Fibroblast of skin of abdomen (primary cell): ENCODE measurements around the gene EPN3. TPM values are rescaled to one million over a fixed set of nuclear protein-coding genes. Genes with fewer than 3 reads are reported as not detected.

Experiments used
- DNase-seq: peaks from one replicate; pipeline ENCODE4 v3.0.0-alpha.2; 2013
- polyA plus RNA-seq, 2 experiments: library from polyadenylated mRNA; unstranded; fragments of 120-200 nt; gene quantifications; one replicate each; pipeline ENCODE4 v1.2.1, GENCODE V29; 2013; ENCODE audit not compliant: insufficient read length in 2 of 2

The EPN3 gene
- 0.40 TPM for polyA plus RNA-seq (2013, experiment 1 of 2; ENCODE audit: insufficient read length)
- polyA plus RNA-seq (2013, experiment 2 of 2; ENCODE audit: insufficient read length): 0.37 TPM

DNA sequence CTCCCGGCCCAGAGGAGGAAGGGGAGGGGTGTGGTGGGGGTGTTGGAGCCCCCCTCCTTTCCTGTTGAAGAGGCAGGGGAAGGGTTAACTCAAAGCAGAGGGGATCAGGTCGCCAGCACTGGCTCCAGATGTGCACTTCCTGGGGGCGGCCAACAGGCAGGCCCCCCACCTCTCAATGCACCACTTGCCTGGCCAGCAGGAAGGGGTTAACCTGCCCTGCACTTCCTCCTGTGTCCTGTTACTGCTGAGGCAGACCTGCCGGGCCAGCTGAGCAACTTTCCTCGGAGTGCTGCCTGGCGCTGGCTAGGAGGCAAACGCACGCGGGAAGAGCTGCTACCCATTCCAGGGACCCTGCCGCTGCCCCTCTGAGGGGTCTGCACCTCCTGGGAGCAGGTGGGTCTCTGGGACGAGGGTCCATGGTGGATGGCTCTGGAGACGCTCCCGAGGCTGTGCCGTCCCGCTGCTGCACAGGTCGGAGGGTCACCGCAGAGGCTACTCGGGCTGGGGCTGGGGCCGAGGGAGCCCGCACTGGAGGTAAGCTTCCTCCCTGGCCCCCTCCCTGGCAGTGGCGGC, at the start of gene EPN3:
Gene EPN3, plus strand, starts transcription at position 284 of the 573 bp plus-strand sequence. CDS start 3,822 bp downstream, outside the sequence.
- no peak for DNase-seq

DNA sequence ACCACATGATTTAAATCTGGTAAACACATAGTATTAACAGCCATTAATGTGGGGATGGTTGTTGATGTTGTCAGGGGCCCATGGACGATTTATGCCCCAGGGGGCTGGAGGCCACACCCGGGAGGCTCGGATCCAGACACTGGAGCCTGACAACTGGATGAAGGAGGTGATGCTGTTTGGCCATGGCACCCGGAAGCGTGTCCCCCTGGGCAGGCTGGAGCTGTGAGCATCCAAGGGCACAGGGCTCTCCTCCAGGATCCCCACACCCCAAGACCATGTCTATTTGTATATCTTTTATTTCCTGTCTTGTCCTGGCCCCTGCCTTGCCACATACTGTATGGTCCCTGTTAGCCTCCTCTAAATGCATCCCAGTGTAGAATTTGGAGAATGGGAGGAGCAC, 49.3 kb upstream of the EPN3 start:
- DNase-seq: no peak

DNA sequence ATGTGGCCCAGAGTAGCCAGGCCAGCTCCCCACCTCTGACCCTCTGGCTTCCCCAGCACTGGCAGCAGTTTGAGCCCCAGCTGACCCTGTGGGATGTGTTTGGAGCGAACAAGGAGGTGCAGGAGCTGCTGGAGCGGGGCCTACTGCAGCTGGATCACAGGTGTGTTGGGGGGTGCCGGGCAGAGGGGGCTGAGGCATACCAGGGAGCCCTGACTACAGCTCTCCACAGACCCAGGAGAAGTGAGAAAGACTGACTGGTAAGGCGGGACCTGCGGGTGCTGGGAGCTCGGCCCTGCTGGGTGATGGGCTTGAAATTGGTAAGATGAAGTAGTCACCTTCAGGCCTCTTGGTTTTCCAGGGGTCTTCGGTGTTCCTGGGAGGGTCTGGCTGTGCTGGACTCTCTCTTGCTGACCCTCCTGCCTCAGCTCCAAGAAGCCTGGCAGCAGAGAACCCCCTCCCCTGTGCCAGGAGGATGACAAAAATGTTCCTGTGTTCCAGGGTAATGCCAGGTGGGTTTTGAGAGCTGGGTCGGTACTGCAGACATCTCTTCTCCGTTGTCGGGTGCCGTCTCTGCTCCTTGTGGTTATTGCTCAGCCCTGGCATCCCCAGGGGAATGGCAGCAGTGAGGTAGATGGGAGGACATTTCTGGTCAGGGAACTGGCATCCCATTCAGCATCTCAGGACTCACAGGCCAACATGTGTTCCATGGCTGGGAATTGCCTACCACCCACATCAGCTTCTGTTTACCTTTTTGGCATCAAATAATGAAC, 48.0 kb upstream of the EPN3 start:
- no peak for DNase-seq

DNA sequence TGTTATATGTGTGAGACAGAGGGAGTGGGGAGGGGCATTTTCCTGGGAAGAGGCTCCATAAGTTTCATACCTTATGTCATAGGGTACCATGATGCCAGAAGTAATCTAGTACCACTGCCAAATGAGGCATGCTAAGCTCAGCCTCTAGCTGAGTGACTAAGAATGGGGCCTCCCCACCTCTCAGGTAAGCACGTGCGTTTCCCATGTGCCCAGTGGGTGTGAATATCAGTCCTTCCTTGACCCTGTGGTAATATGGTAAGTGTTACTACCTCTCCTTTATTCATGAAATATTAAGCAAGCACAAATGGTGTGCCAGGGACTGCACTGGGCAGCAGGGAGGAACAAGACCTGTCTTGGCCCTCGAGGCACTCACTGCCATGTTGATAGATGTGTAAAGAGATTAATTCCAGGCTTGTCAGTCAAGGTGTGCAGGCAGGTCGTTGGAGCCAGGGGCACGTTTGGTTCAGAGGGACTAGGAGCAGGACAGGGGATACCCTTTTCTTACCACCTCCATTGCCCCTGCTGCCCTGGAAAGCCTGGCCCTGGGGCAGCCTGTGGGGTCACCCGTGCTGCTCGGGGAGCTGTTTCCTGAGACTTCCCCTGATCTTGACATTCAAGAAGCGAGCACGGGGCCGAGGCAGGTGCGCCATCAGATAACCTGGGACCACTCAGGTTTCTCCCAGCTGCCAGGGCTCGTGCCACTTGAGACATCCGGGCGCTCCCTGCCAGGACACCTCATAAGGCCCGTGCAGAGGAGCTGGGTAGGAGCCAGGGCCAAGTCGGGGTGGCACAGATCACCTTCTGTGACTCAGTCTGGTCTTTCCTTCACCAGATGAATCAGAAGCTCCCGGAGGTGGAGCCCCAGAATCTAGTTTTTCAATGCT, 45.1 kb upstream of the EPN3 start:
- DNase-seq: no peak

DNA sequence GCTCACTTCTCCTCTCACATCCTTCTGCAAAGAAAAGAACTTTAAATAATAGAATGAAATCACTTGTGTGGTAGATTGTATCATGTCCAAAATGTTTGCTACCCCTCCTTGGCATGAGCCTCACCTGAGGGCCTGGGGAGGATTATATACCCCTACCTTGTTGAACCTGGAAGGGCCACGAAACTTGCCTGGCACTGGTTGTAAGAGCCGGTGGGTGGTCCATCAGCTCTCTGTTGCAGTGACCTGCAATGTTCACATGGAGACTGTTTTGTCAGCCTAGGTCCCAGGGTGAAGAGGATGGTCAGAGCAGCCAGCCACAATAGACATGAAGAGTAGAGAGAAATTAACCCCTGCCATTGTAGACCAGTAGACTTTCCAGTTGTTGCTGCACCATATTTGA, 43.7 kb upstream of the EPN3 start:
- DNase-seq: no peak

DNA sequence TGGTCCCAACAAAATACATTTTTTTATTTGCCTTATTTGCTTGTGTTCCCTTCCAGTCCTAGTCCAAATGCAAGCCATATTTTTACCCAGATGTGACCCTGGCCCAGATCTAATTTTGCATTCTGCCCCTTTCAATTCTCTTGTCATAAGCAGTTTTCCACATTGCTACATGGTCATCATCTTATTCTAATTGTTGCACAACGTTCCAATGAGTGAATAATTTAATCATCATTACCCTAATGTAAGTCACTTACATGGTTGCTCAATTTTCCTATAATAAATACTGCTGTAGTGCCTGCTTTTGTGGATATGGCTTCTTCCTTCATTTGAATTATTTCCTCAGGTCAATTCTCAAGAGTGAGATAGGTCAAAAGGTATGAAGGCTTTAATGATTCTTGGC, 41.0 kb upstream of the EPN3 start:
- DNase-seq: no peak

DNA sequence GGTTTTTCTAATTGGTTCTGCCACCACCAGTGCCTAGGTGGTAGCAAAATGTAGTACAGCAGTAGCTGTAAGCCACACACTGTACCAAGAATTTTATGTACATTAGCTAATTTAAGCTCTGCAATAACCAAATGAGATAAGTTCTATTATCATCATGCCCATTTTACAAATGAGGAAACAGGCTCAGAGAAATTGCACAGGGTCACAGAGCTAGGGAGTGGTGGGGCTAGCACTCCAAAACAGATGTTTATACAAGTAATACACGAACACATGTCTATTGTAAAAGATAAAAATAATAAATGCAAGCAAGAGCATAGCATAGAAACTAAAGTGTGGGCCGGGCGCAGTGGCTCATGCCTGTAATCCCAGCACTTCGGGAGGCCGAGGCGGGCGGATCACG, 40.3 kb upstream of the EPN3 start:
- no peak for DNase-seq

DNA sequence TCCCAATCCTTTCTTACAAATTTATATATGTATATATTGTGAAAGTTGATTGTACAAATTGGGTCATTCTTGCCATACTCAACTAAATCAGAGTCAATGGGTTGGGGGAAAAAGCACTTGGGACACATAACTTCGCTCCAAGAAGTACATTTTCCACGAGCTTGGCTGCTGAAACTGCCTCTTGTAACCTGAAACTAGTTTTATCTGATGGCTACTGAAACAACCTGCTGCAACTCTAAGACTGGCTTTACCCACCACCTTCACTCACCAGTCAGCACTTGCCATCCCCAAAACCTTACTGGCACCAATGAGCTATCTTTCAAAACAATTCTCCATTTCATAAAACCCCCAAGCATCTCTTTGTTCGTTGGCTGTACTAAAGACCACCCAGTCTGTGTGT, 38.8 kb upstream of the EPN3 start:
- no peak for DNase-seq

DNA sequence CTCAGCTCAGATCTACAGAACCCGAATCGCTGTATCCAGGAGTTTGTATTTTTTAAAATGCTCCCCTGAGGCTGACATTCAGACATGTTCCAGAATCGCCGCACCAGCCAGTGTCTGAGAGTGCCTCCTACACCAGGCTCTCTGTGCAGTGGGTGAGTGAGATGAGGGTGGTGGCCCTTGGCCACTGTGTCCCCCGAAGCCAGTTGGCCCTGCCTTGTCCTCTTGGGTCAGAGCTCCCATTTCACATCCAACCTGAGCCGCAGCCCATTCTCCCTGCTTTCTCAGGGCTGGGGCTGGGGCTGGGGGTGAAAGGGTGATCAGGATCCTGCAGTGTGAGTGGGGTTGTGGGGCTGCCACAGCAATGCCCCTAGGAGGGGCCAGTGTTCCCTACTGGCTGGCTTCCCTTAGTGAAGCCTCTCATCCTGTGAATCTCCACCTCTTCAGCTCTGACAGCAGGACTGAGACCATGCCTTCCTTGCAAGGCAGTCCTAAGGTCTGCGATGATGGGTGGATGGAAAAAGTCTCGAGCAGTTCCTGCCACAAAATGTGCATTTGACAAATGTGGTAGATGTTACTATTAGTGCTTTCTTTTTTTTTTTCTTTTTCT, 37.2 kb upstream of the EPN3 start:
- DNase-seq: no peak

DNA sequence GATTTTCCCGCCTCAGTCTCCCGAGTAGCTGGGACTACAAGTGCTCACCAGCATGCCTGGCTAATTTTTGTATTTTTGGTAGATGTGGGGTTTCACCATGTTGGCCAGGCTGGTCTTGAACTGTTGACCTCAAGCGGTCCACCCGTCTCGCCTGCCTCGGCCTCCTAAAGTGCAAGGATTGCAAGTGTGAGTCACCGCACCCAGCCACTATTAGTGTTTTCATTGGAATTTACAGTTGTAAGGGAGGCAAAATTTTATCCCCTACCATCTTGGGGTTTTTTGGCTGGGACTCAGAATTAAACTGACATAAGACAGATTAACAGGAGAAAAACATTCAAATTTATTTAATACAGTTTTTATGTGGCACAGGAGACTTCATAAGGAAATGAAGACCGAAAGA, 36.6 kb upstream of the EPN3 start:
- peak; percentile 61 for DNase-seq

DNA sequence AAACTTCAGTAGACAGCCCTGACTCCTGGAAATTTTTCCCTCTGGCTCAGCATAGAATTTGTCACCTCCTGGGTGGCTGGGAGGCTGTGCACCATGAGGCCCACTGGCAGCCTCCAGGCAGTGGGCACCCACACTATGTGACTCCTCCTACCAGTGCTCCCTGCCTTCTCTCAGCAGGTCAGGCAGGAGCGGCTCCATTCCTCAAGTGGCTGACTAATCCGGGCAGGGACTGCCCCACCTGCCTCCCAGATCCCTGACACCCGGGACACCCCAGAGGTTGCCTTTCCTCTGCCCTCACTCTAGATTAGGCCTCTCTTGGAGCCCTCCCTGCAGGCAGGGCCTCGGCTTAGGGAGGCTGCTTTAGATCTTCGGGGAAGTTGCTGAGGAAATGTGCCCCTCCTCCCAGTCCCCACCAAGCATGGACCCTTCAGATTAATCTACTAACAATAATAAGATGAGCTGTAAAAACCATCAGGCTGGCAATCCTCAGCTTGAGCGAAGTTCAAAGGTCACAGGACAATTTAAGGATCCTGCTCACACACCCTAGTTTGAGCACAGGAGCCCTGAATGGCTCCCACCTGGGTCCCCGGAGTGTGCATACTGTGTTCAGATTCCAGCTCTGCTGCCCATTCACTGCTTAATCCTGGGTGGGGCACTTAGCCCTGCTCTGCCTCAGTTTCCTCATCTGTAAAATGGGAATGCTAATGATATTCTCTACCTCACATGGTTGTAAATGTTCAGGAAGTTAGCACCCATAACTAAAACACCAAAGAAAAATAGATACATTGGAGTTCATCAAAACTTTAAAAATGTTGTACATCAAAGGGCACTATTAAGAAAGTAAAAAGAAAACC, 34.3 kb upstream of the EPN3 start:
- DNase-seq: no peak

DNA sequence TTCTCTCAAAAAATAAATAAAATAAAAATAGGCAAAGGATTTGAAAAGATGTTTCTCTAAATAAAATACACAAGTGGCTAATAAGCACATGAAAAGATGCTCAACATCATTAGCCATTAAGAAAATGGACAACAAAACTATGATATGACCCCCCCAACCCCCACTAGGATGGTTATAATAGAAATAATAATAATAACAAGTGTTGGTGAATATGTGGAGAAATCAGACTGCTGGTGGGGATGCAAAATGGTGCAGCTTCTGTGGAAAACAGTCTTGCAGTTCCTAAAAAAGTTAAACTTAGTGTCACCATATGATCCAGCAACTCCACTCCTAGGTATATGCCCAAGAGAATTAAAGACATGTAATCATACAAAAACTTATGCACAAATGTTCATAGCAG, 33.3 kb upstream of the EPN3 start:
- DNase-seq: no peak

DNA sequence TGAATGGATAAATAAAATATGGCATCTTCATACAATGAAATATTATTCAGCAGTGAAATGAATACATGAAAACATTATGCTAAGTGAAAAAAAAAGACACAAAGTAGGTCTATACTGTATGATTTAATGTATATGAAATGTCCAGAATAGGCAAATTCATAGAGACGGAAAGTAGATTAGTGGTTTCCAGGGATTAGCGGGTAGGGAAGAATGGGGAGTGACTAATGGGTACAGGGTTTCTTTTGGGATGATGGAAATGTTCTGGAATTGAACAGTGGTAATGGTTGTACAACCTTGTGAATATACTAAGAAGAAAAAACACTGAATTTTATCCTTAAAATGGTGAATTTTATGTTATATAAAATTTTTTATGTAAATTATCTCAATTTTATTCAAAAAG, 32.8 kb upstream of the EPN3 start:
- DNase-seq: peak; percentile 68

DNA sequence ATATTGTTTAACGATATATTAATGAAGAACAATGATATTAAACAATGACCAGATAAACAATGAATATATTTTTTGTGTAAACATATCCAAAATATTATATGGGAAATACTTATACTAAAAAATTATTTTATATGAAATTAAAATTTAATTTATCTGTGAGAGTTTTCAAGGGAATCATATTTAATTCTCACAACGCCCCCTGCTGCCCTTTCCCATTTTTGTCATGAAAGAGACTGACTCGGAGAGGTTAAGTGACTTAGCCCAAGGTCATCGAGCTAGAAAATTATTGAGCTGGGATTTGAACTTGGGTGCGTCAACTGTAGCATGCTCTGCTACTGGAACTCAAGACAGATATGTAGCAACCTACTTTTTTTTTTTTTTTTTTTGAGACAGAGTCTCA, 31.5 kb upstream of the EPN3 start:
- no peak for DNase-seq

DNA sequence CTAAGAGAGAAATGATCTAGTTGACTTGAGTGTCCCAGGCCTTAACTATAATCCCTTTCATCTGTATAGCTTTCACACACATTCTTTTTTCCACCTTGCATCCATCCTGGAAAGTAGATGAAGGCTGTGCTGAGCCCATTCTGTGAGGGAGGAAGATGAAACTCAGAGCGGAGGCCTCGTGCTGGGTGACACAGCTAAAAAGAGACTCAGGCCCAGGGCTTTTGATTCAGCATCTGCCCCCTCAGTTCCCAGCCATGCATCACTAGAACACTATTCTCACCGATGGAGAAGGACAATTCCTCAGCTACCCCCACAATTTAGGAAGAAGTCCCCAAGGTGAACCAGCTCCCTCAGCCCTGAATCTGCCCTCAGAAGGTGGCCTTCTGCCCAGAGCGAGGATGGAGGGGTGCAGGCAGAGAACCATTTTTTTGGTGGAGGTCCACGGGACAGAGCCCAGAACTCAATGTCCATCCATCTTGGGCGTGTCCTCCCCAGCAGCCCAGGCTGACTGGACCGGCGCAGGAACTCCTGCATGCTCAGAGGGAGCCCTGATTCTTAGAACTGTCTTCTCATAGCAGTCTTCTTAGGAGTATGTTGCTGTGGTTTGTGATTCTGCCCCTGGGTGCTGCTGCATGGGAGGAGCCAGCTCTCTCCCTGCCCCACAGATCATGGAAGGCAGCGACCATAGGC, 30.1 kb upstream of the EPN3 start:
- DNase-seq: no peak

DNA sequence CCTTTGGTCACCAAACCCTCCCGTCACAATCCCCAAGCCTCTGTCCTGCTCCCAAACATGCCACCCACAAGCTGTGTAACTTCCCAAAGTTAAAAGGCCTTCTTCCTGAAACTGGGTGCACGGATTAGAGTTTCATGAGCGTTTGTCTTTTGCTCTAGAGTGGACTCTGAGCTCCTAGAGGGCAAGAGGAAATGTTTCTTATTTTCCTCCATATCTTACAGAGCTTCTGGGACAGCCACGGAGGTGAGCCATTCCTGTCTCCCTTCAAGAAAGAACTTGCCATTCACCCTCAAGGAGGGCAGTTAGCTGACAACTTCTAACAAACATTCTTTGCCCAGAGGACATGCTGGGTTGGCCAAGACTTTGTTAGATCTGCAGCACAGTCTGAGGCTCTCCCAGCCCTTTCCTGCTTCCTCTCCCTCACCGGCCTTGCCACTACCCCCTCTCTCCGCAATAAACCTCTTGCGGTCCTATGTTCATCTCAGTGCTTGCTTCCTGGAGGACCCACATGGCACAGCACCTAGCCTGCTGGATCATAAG, 26.9 kb upstream of the EPN3 start:
- no peak for DNase-seq

DNA sequence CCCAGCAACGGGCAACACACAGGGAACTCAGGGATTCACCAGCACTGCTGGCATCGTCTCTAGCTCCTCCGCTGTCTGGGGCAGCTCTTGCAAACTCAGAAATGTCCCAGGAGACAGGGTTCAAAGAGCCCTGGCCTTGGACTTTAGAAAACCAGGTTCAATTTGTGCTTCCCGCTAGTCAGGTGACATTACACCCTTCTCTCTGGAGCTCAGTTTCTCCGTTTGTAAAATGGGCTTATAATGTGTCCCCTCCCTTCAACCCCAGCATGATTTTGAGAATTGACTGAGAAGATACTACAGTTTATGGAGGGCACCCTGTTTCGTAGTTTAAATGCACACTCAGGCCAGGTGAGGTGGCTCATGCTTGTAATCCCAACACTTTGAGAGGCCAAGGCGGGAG, 26.2 kb upstream of the EPN3 start:
- no peak for DNase-seq

DNA sequence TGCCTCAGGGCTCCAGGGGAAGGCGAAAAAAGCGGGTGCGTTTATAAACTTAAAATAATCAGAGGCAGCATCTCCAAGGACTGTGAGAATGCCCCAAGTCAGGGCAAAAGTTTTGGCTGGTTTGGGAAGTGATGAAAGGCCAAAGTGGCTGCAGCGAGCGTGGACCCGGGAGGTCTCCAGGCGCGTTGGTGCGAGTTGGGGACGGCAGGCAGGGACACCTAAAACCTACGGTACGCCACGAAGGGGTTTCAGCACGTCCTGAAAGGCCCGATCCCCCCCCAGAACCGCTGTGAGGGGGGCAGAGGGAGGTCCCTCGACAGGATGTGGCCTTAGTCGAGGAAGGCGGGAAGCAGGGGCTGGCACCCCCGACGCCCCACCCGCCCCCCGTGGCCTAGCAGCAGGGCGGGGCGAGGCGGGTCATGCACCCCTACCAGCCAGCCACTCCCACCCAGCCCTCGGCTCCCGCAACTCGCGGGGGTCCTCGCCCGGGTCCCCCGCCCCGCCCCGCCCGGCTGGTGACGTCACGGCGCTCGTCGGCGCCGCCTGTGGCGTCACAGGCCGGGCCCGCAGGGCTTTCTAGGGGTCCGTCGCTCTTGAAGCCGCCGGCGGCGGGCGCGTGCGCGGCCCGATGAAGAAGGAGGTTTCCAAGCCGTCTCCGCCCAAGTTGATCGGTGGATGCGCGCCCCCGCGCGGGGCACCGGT, 24.5 kb upstream of the EPN3 start, which contains the start of gene MYCBPAP:
Gene MYCBPAP, plus strand, starts transcription at position 569 of the 702 bp plus-strand sequence. CDS start 236 bp downstream, outside the sequence.
- peak; percentile 84 for DNase-seq

DNA sequence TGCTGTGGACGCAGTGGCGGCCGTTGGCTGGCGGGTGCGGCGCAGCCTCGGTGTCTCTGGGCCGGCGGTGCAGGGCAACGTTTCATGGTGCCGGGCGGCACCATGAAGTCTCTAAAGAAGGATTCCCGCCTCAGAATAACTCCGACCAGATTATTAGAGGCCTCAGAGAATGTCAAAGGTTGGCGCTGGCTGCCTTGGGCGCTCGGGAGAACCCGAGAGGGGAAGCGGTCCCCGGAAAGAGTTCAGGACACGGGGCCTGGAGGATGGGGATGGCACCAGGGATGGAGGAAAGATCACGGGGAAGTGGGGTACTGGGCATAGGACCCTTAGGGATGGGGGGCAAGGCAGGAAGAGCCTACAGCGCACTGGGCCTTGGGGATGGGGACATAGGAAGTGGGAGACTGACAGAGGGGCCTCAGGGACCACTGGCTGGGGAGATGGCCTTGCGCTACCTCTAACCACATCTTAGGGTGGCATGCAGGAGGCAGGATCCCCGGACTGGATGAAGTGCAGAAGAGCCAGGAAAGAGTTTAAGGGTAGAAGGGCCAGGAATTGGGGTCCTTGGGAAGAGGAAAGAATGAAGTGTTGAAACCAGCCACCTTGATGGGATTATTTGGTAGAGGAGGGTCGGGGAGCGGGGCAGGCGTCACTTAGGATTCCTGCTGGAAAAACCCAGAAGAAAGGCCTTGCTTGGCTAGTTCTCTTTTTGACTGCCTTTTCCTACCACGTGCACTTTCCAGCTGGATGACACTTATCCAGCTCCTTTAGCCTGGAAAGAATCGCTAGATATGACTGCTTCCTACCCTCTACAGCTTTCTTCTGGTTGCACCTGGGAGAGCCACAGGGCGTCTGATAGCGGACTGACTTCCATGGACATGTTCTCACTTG, 23.7 kb upstream of the EPN3 start:
- DNase-seq: no peak
